GM04503 (cell line): ENCODE measurements around the gene ARHGEF19.

Source experiments
- DNase-seq: peaks from one replicate; pipeline ENCODE4 v3.0.0-alpha.2; 2012; ENCODE audit warnings: low read depth

Gene ARHGEF19

DNA sequence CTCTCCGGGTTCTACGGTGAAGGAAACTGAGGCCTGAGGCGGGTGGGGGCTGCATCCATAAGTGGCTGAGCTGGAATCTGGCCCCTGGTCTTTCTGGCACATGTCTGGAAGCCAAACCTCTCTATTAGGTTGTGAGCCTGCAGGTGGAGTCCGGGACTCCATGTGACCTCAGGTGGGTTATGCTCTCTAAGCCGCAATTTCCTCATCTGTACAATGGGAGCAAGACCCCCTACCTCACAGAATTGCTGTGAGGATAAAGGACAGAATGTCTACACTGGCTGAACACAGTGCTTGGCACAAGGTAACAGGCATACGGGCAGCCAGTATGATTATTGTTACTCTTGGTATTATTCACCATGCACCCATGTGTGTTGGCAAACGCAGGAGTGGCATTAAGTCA, 63.3 kb downstream of the ARHGEF19 start:
- DNase-seq = no peak

DNA sequence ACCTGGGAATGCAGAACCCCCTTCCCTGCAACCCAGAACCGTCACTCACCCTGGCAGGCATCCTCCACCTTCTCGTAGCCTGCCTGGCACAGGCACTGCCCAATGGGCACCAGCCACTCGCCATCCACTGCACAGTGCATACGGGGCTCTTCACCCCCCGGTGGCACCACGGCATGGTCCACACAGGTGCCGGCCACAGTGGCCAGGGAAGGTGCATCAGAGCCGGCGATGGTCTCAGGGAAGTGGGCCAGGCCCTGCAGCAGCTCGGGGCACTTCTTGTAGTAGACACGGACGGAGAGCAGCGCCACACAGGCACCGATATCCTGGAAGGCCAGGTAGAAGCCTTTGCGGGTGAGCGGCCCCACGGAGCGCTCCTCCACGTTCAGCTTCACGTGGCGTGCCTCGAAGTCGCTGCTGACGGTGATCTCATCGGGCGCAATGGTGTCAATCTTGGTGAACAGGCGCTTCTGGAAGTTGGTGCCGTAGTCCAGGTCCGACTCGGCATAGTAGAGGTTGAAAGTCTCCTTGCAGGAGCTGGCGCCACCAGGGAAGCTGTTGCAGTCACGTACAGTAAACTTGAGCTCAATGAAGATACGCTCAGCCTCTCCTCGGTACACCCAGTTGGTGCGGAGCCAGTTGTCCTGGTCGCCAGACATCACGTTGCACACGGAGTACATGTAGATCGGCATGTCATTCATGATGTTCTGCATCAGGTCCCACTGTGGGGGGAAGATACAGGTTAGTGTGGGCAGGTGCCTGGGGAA, 63.9 kb downstream of the ARHGEF19 start:
- DNase-seq = no peak
